Endothelial cell of umbilical vein (primary cell): ENCODE results near the gene BRCA1. TPM values are rescaled to one million over a fixed set of nuclear protein-coding genes. Genes with fewer than 3 reads are reported as not detected.

Source experiments
- BruUV-seq: library from RNA; stranded (reverse); fragments of 400-500 nt; replicated peaks from 2 replicates; lab custom pipeline; 2021; lab: Mats Ljungman, UMichigan
- CTCF ChIA-PET: fragments of 300-600, 350-600 bp; sonication (Branson Sonifier 250); formaldehyde crosslinking; loops from one replicate; lab custom pipeline; 2021; ENCODE audit warnings: antibody characterized with exemption, inconsistent platforms; lab: Charles Lee
- POLR2A ChIA-PET: fragments of 300-600, 350-600 bp; sonication (Branson Sonifier 250); formaldehyde crosslinking; loops from one replicate; lab custom pipeline; 2021; ENCODE audit warnings: antibody characterized with exemption, inconsistent platforms; lab: Charles Lee
- DNase-seq: peaks from one replicate; pipeline ENCODE4 v3.0.0-alpha.2; 2011; ENCODE audit warnings: low read depth, low spot score
- FAIRE-seq: peaks from 2 replicates; lab custom pipeline; 2011; peaks lifted over from hg19 to GRCh38; lab: Jason Lieb, UNC
- H2AFZ ChIP-seq: 2 replicates; pipeline ENCODE4 v1.6.0; 2012; ENCODE audit warnings: low read depth, low read length, control low read depth, inconsistent platforms
- H3K27ac ChIP-seq: 2 replicates; pipeline ENCODE4 v1.5.1; 2011; ENCODE audit warnings: low read depth, mild to moderate bottlenecking, control low read depth, low read length, moderate library complexity; ENCODE audit not compliant: insufficient read depth
- H3K27me3 ChIP-seq, 2 experiments: 2 replicates each; pipeline versions ENCODE4 v1.6.0 to v1.6.1; 2011; ENCODE audit warnings: low read length in 2 of 2, mixed read lengths in 1 of 2; ENCODE audit not compliant: control insufficient read depth in 2 of 2, insufficient read depth in 2 of 2
- H3K36me3 ChIP-seq, 2 experiments: 2 replicates in 1 of 2; 3 replicates in 1 of 2; pipeline ENCODE4 v1.5.1; 2011; ENCODE audit warnings: low read length in 2 of 2, mild to moderate bottlenecking in 1 of 2, moderate library complexity in 1 of 2; ENCODE audit not compliant: control insufficient read depth in 2 of 2, insufficient read depth in 2 of 2; ENCODE audit errors: extremely low read depth in 1 of 2
- H3K4me1 ChIP-seq: 3 replicates; pipeline ENCODE4 v1.5.1; 2011; ENCODE audit warnings: mild to moderate bottlenecking, low read length; ENCODE audit not compliant: control insufficient read depth, insufficient read depth; ENCODE audit errors: extremely low read depth
- H3K4me2 ChIP-seq: 2 replicates; pipeline ENCODE4 v1.6.1; 2011; ENCODE audit warnings: low read length, control low read depth, mixed read lengths; ENCODE audit not compliant: insufficient read depth
- H3K4me3 ChIP-seq, 3 experiments: fragments of 200-600 bp in 1 of 3; sonication (generic), shearing (Covaris generic) in 1 of 3; replicated peaks in 1 of 3; 2 replicates each; pipeline ENCODE4 v1.5.1; 2011 to 2016; ENCODE audit warnings: control low read depth in 3 of 3, low read length in 3 of 3, mild to moderate bottlenecking in 2 of 3, inconsistent platforms in 1 of 3, low read depth in 1 of 3, moderate library complexity in 1 of 3; ENCODE audit not compliant: insufficient read depth in 1 of 3
- H3K79me2 ChIP-seq: 2 replicates; pipeline ENCODE4 v1.6.0; 2012; ENCODE audit warnings: low read length, inconsistent platforms; ENCODE audit not compliant: control insufficient read depth, insufficient read depth
- H3K9ac ChIP-seq: replicated peaks from 2 replicates; pipeline ENCODE3; 2011; ENCODE audit warnings: low read length, control low read depth; ENCODE audit not compliant: insufficient read depth; ENCODE audit errors: extremely low read depth
- H3K9me1 ChIP-seq: replicated peaks from 3 replicates; pipeline ENCODE4 v1.6.0; 2011; ENCODE audit warnings: mild to moderate bottlenecking, low read length; ENCODE audit not compliant: control insufficient read depth, insufficient read depth; ENCODE audit errors: extremely low read depth
- H3K9me3 ChIP-seq: replicated peaks from 2 replicates; pipeline ENCODE4 v1.5.1; 2012; ENCODE audit warnings: low read length, inconsistent platforms; ENCODE audit not compliant: control insufficient read depth, insufficient read depth
- H4K20me1 ChIP-seq: replicated peaks from 2 replicates; pipeline ENCODE3; 2011; ENCODE audit warnings: mild to moderate bottlenecking, low read length; ENCODE audit not compliant: control insufficient read depth, insufficient read depth; ENCODE audit errors: extremely low read depth
- CTCF ChIP-seq, 2 donors: IDR thresholded peaks; 1 replicate in 1 of 2; 2 replicates in 1 of 2; pipeline ENCODE4 v1.5.1; 2011; ENCODE audit warnings: low read length in 2 of 2, mild to moderate bottlenecking in 2 of 2, moderate library complexity in 2 of 2, control low read depth in 1 of 2, inconsistent platforms in 1 of 2, low read depth in 1 of 2; ENCODE audit not compliant: insufficient read depth in 1 of 2; ENCODE audit errors: extremely low read depth in 1 of 2
- EZH2 ChIP-seq: IDR thresholded peaks from 2 replicates; pipeline ENCODE4 v1.6.1; 2012; ENCODE audit warnings: borderline replicate concordance, low read depth, mild to moderate bottlenecking, moderate library complexity, low read length, inconsistent platforms; ENCODE audit not compliant: severe bottlenecking
- FOS ChIP-seq: IDR thresholded peaks from 2 replicates; pipeline ENCODE4 v1.6.1; 2011; ENCODE audit warnings: mild to moderate bottlenecking, low read length, moderate library complexity, borderline replicate concordance; ENCODE audit not compliant: insufficient read depth
- GATA2 ChIP-seq: IDR thresholded peaks from 2 replicates; pipeline ENCODE4 v1.7.0; 2011; ENCODE audit warnings: low read depth, mild to moderate bottlenecking, moderate library complexity, mixed read lengths, low read length; ENCODE audit not compliant: insufficient read length, insufficient read depth
- JUN ChIP-seq: IDR thresholded peaks from 2 replicates; pipeline ENCODE4 v1.6.1; 2011; ENCODE audit warnings: borderline replicate concordance, low read depth; ENCODE audit not compliant: insufficient read length, insufficient read depth
- MAX ChIP-seq: IDR thresholded peaks from 2 replicates; pipeline ENCODE4 v1.6.1; 2011; ENCODE audit not compliant: insufficient read depth, insufficient read length
- MYC ChIP-seq: IDR thresholded peaks from one replicate; pipeline ENCODE4 v1.6.1; 2011; ENCODE audit warnings: mild to moderate bottlenecking, low read depth, low read length
- POLR2A ChIP-seq: IDR thresholded peaks from 2 replicates; pipeline ENCODE4 v1.6.1; 2012; ENCODE audit warnings: low read depth, mild to moderate bottlenecking, control low read depth, low read length
- POLR2AphosphoS5 ChIP-seq: IDR thresholded peaks from 2 replicates; pipeline ENCODE4 v1.6.1; 2012; ENCODE audit warnings: low read depth, mild to moderate bottlenecking, control low read depth, low read length, moderate library complexity; ENCODE audit not compliant: insufficient read depth
- dilution Hi-C: fragments of 300-500 bp; cut with MboI; formaldehyde crosslinking; loops from one replicate; pipeline ENCODE4 v1.15.0; 2019; ENCODE audit warnings: low sequenced_read_pairs; ENCODE audit not compliant: extremely low pct_ligation_motif_present
- intact Hi-C: fragments of 100-400 bp; cut with micrococcal nuclease; formaldehyde crosslinking; loops from one replicate; pipeline ENCODE4 v1.10.0; 2022
- polyA plus RNA-seq, 4 experiments: library from polyadenylated mRNA; depleted of rRNA in 3 of 4; stranded (reverse) in 3 of 4; unstranded in 1 of 4; fragments of >200 nt; gene quantifications; 2 replicates each; pipeline versions ENCODE4 v1.2.1 to v1.2.3, GENCODE V29; 2011 to 2012; ENCODE audit warnings: missing spikeins in 1 of 4
- total RNA-seq: library from RNA; stranded (reverse); gene quantifications from 2 replicates; pipeline ENCODE4 v1.2.3, GENCODE V29; 2021

The BRCA1 gene
- total and polyA plus RNA-seq, 2 donors (not counting 3 experiments of a cell fraction or from before 2014, with no cell fraction given): 14.3 to 29.0 TPM

DNA sequence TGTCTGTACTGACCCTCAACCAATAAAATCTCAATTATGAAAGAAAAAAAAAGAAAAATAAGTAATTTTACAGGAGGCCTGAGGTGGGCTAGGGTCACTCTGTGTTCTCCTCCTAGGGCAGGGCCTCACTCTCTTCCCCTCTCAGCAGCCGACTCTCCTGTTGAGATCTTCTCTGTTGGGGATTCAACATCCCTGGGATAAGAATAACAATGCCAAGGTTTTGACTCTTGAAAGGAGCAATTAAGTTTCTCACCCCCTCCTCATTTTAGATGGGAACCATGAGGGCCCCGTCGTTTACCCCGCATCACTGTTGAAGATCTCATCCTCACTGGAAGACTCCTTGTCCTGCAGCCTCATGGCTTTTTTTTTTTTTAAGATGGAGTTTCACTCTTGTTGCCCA is 21.5 kb upstream of the BRCA1 start:
- Histone ChIP-seq H3K9ac (no peak overlapping the region), H3K36me3 (no peaks in the 10 kb centered on the region), H3K9me1 (no peaks in the 10 kb centered on the region), H3K27ac (no peak overlapping the region), H3K27me3 (no peaks in the 10 kb centered on the region), H3K4me3 (no peak overlapping the region), H3K4me2 (no peak overlapping the region), H3K9me3 (no peaks in the 10 kb centered on the region), H3K4me1 (no peaks in the 10 kb centered on the region), H2AFZ (no peak overlapping the region), H3K79me2 (no peaks in the 10 kb centered on the region), H4K20me1 (no peaks in the 10 kb centered on the region)
- CTCF ChIA-PET: no interaction called here
- no peak for TF ChIP-seq CTCF (IDR thresholded peaks at IDR 0.05; ENCODE audit: extremely low read depth in 1 of 2, insufficient read depth in 1 of 2, low read depth in 1 of 2, low read length in 2 of 2)
- TF ChIP-seq EZH2: no peak
- no peak for TF ChIP-seq MAX
- TF ChIP-seq MYC: no peak
- no peak for TF ChIP-seq POLR2A
- no peak for TF ChIP-seq POLR2AphosphoS5
- TF ChIP-seq FOS: no peak
- no peak for TF ChIP-seq JUN
- TF ChIP-seq GATA2: no peak
- intact Hi-C loops (no loop called here), dilution Hi-C loops (no loop called here)
- DNase-seq (no peak), FAIRE-seq (no peak)
- POLR2A ChIA-PET: no interaction called here
- no TSS peak for BruUV-seq
